Lower leg skin (tissue), 3 donors: ENCODE data around the gene PRSS36.
"Not testable (repeated sequence)": the region's sequence is repeated elsewhere in the genome, so short reads cannot be mapped to it uniquely, and the experiment has no call there.

Experiments used
- POLR2A ChIP-seq, 2 donors: fragments of 450-650 bp; IDR thresholded peaks; one replicate each; pipeline ENCODE4 v1.6.1; 2016 to 2017; ENCODE audit warnings: antibody characterized with exemption in 2 of 2, mild to moderate bottlenecking in 1 of 2, moderate library complexity in 1 of 2
- TF ChIP-seq, protein P1 (sequence below), 3 donors: fragments of 450-650 bp; IDR thresholded peaks; one replicate each; pipeline ENCODE4 v1.5.1; 2016; ENCODE audit warnings: antibody characterized with exemption in 3 of 3, mild to moderate bottlenecking in 3 of 3, moderate library complexity in 2 of 3

GRCh38 chr16:31170048-31170447 lies 20.2 kb upstream of the PRSS36 start:
- TF ChIP-seq, protein P1, sequence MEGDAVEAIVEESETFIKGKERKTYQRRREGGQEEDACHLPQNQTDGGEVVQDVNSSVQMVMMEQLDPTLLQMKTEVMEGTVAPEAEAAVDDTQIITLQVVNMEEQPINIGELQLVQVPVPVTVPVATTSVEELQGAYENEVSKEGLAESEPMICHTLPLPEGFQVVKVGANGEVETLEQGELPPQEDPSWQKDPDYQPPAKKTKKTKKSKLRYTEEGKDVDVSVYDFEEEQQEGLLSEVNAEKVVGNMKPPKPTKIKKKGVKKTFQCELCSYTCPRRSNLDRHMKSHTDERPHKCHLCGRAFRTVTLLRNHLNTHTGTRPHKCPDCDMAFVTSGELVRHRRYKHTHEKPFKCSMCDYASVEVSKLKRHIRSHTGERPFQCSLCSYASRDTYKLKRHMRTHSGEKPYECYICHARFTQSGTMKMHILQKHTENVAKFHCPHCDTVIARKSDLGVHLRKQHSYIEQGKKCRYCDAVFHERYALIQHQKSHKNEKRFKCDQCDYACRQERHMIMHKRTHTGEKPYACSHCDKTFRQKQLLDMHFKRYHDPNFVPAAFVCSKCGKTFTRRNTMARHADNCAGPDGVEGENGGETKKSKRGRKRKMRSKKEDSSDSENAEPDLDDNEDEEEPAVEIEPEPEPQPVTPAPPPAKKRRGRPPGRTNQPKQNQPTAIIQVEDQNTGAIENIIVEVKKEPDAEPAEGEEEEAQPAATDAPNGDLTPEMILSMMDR (IDR thresholded peaks at IDR 0.05), result not testable (repeated sequence)
- TF ChIP-seq POLR2A (IDR thresholded peaks at IDR 0.05), result not testable (repeated sequence)
